ENCODE measurements around the gene STK24.

- TF ChIP-seq, protein P1, sequence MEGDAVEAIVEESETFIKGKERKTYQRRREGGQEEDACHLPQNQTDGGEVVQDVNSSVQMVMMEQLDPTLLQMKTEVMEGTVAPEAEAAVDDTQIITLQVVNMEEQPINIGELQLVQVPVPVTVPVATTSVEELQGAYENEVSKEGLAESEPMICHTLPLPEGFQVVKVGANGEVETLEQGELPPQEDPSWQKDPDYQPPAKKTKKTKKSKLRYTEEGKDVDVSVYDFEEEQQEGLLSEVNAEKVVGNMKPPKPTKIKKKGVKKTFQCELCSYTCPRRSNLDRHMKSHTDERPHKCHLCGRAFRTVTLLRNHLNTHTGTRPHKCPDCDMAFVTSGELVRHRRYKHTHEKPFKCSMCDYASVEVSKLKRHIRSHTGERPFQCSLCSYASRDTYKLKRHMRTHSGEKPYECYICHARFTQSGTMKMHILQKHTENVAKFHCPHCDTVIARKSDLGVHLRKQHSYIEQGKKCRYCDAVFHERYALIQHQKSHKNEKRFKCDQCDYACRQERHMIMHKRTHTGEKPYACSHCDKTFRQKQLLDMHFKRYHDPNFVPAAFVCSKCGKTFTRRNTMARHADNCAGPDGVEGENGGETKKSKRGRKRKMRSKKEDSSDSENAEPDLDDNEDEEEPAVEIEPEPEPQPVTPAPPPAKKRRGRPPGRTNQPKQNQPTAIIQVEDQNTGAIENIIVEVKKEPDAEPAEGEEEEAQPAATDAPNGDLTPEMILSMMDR (IDR thresholded peaks at IDR 0.05; ENCODE audit: low read depth, low read length) = no peak
- TF ChIP-seq EZH2phosphoT487 (IDR thresholded peaks at IDR 0.05; ENCODE audit: low read depth) = no peak
Observed at GRCh38 chr13:98470920-98471319, 106.0 kb downstream of the STK24 start.

All from OCI-LY3 (cell line).